GM19467 (cell line): ENCODE results near the gene IRF2BP2.

Source experiments
- ATAC-seq: cut with Tn5 transposase; IDR thresholded peaks from one replicate; pipeline ENCODE4 v1.9.1; 2021; ENCODE audit warnings: mild to moderate bottlenecking, moderate library complexity; ENCODE audit not compliant: unreplicated experiment

The IRF2BP2 gene

GRCh38 chr1:234610061-234610665, at the start of gene IRF2BP2:
IRF2BP2 (minus strand) TSS chr1:234610178; CDS start chr1:234609494, 684 bp downstream.
- ATAC-seq: peak; percentile 17

GRCh38 chr1:234659538-234659937, 49.6 kb upstream of the IRF2BP2 start:
- ATAC-seq: no peak

- no peak for ATAC-seq
Observed at GRCh38 chr1:234658138-234658537, 48.2 kb upstream of the IRF2BP2 start.

GRCh38 chr1:234656944-234657654, 47.1 kb upstream of the IRF2BP2 start:
- no peak for ATAC-seq

GRCh38 chr1:234656070-234656895, 46.3 kb upstream of the IRF2BP2 start:
- ATAC-seq: no peak

GRCh38 chr1:234655328-234656069, 45.5 kb upstream of the IRF2BP2 start:
- ATAC-seq: no peak

- ATAC-seq: no peak
Observed at GRCh38 chr1:234654002-234654733, 44.2 kb upstream of the IRF2BP2 start.

- ATAC-seq: no peak
Observed at GRCh38 chr1:234649432-234650081, 39.6 kb upstream of the IRF2BP2 start.

GRCh38 chr1:234647758-234648157, 37.8 kb upstream of the IRF2BP2 start:
- ATAC-seq: no peak

GRCh38 chr1:234647245-234647644, 37.3 kb upstream of the IRF2BP2 start:
- no peak for ATAC-seq

- ATAC-seq: no peak
Observed at GRCh38 chr1:234645964-234646363, 36.0 kb upstream of the IRF2BP2 start.

- ATAC-seq: no peak
Observed at GRCh38 chr1:234645474-234645953, 35.5 kb upstream of the IRF2BP2 start.

GRCh38 chr1:234644928-234645327, 35.0 kb upstream of the IRF2BP2 start:
- ATAC-seq: no peak

- no peak for ATAC-seq
Observed at GRCh38 chr1:234643850-234644134, 33.8 kb upstream of the IRF2BP2 start.

GRCh38 chr1:234643111-234643849, 33.3 kb upstream of the IRF2BP2 start:
- no peak for ATAC-seq

- ATAC-seq: no peak
Observed at GRCh38 chr1:234642428-234642827, 32.5 kb upstream of the IRF2BP2 start.

- no peak for ATAC-seq
Observed at GRCh38 chr1:234639961-234640360, 30.0 kb upstream of the IRF2BP2 start.

- ATAC-seq: no peak
Observed at GRCh38 chr1:234638832-234639799, 29.1 kb upstream of the IRF2BP2 start.
